ENCODE data around the gene AR. TPM values are rescaled to one million over a fixed set of nuclear protein-coding genes. Genes with fewer than 3 reads are reported as not detected.

AR gene
- total and polyA plus RNA-seq, 8 donors = 0.34 to 2.9 (median 1.1) TPM

- intact Hi-C loops (cut with DNase I) = no loop called here
- FAIRE-seq (no peak), DNase-seq (no peak), ATAC-seq (no peak)
- no peaks in the 10 kb centered on the region for H3K9me3 ChIP-seq
- no peaks in the 10 kb centered on the region for H3K4me1 ChIP-seq
- no peak overlapping the region for H3K27ac ChIP-seq
- no peak for TF ChIP-seq CTCF (IDR thresholded peaks at IDR 0.05)
- H3K27me3 ChIP-seq = peaks cover 0 to 3% (median 0%) of the 10 kb centered on the region in 4 donors
- no peaks in the 10 kb centered on the region for H3K36me3 ChIP-seq
- 31% methylated on average over 3 of the region's 3 CpGs for WGBS, 2 donors
- H3K4me3 ChIP-seq = no peak overlapping the region
Measured at GRCh38 chrX:67523002-67523681, 20.7 kb upstream of the AR start.

GRCh38 chrX:67523932-67524331 lies 19.9 kb upstream of the AR start:
- FAIRE-seq (no peak), DNase-seq (no peak), ATAC-seq (peak in 2 of 4 donors; percentile 47 to 70)
- Histone ChIP-seq H3K27me3 (peaks cover 0 to 3% (median 0%) of the 10 kb centered on the region in 4 donors), H3K36me3 (no peaks in the 10 kb centered on the region), H3K9me3 (no peaks in the 10 kb centered on the region), H3K4me3 (no peak overlapping the region), H3K4me1 (no peaks in the 10 kb centered on the region), H3K27ac (no peak overlapping the region)
- TF ChIP-seq CTCF (IDR thresholded peaks at IDR 0.05) = no peak
- intact Hi-C loops (cut with DNase I) = no loop called here
- 0 to 7% methylated on average over 1 of the region's 1 CpG for WGBS, 2 donors

GRCh38 chrX:67524428-67524827 lies 19.4 kb upstream of the AR start:
- peak in 2 of 4 donors; percentile 48 to 64 for ATAC-seq

GRCh38 chrX:67524950-67525691 lies 18.7 kb upstream of the AR start:
- WGBS, 2 donors = 44 to 52% methylated on average over 2 of the region's 2 CpGs
- no peak for TF ChIP-seq CTCF (IDR thresholded peaks at IDR 0.05)

More at GRCh38 chrX:67524428-67524827, 19.4 kb upstream of the AR start:
- no peak for TF ChIP-seq CTCF (IDR thresholded peaks at IDR 0.05)
- Histone ChIP-seq H3K9me3 (no peaks in the 10 kb centered on the region), H3K4me3 (no peak overlapping the region), H3K4me1 (no peaks in the 10 kb centered on the region), H3K36me3 (no peaks in the 10 kb centered on the region), H3K27ac (no peak overlapping the region), H3K27me3 (no peaks in the 10 kb centered on the region)
- 18% methylated on average over 2 of the region's 2 CpGs for WGBS, 2 donors
- DNase-seq = no peak
- intact Hi-C loops (cut with DNase I) = no loop called here
- no peak for FAIRE-seq

GRCh38 chrX:67536564-67536963 lies 7.3 kb upstream of the AR start:
- Histone ChIP-seq H3K4me3 (no peak overlapping the region), H3K9me3 (no peaks in the 10 kb centered on the region), H3K36me3 (no peaks in the 10 kb centered on the region), H3K4me1 (no peaks in the 10 kb centered on the region), H3K27me3 (peaks cover 0 to 21% (median 0%) of the 10 kb centered on the region in 4 donors), H3K27ac (no peak overlapping the region)
- ATAC-seq (no peak), DNase-seq (no peak), FAIRE-seq (no peak)
- TF ChIP-seq CTCF (IDR thresholded peaks at IDR 0.05) = no peak
- WGBS, 2 donors = 77 to 86% methylated on average over 1 of the region's 1 CpG
- intact Hi-C loops (cut with DNase I) = no loop called here

More at GRCh38 chrX:67524950-67525691, 18.7 kb upstream of the AR start:
- Histone ChIP-seq H3K9me3 (no peaks in the 10 kb centered on the region), H3K4me3 (no peak overlapping the region), H3K27ac (no peak overlapping the region), H3K36me3 (no peaks in the 10 kb centered on the region), H3K4me1 (no peaks in the 10 kb centered on the region), H3K27me3 (no peaks in the 10 kb centered on the region)
- intact Hi-C loops (cut with DNase I) = no loop called here
- no peak for DNase-seq
- no peak for FAIRE-seq
- ATAC-seq = peak in 1 of 4 donors; percentile 26
